ENCODE results near the gene ZBTB21. TPM values are rescaled to one million over a fixed set of nuclear protein-coding genes. Genes with fewer than 3 reads are reported as not detected.

ZBTB21 gene
- total and polyA plus RNA-seq, 9 of the 15 experiments (the other 6 are each of a cell fraction or from before 2014, with no cell fraction given) = 2.2 to 15.2 (median 8.7) TPM

- in situ Hi-C loops (cut with MboI) (no loop called here), intact Hi-C loops (cut with micrococcal nuclease) (no loop called here)
- no peak overlapping the region for H3K4me2 ChIP-seq (ENCODE audit: insufficient read depth, low read length)
- 26% methylated on average over 9 of the region's 10 CpGs for WGBS (ENCODE audit: insufficient coverage, low coverage, missing lambda C conversion rate)
- H3K4me1 ChIP-seq (replicated peaks in 1 of 2; ENCODE audit: control insufficient read depth in 2 of 2, insufficient read depth in 2 of 2, low read length in 2 of 2) = peaks cover 3 to 8% of the 10 kb centered on the region in 2 experiments; a peak in 2 of 5 replicates
- 0 out of 2 replicates have a peak, but pooled peaks cover 5% of the 10 kb centered on the region for H3K9me3 ChIP-seq (replicated peaks; ENCODE audit: control insufficient read depth, insufficient read depth, low read depth, low read length)
- H3K9me1 ChIP-seq (ENCODE audit: control insufficient read depth, insufficient read depth, low read length) = no peaks in the 10 kb centered on the region
- ATAC-seq = no peak
- BruUV-seq (replicated peaks) = no TSS peak
- peaks cover 42 to 67% of the 10 kb centered on the region in 2 experiments for H3K27me3 ChIP-seq (ENCODE audit: control insufficient read depth in 2 of 2, insufficient read depth in 2 of 2, low read length in 2 of 2)
- no peaks in the 10 kb centered on the region for H3K79me2 ChIP-seq (ENCODE audit: control insufficient read depth, insufficient read depth, low read length)
- FAIRE-seq = no peak
- CTCF ChIA-PET (ENCODE audit: low intra/inter-chr PET ratio) = no interaction called here
- H3K27ac ChIP-seq (ENCODE audit: extremely low read depth, low read depth, low read length) = no peak overlapping the region
- DNase-seq (ENCODE audit: extremely low read depth in 1 of 4, low spot score in 3 of 4) = no peak
- H2AFZ ChIP-seq (ENCODE audit: low read depth, low read length) = no peak overlapping the region
- no peaks in the 10 kb centered on the region for H3K36me3 ChIP-seq (ENCODE audit: control insufficient read depth, insufficient read depth, low read length)
- POLR2A ChIA-PET = interaction anchor here (0.6 to 1.6 kb wide), 9 partner anchors 11 to 571 kb away, joined by 3 to 5 read pairs (median 3); no protein-coding TSS in a partner anchor
- no peak overlapping the region for H3K9ac ChIP-seq (ENCODE audit: insufficient read depth in 1 of 2, low read depth in 2 of 2, low read length in 2 of 2)
- peaks cover 11% of the 10 kb centered on the region; the same call in 1 of the 2 replicates for H4K20me1 ChIP-seq (replicated peaks; ENCODE audit: control insufficient read depth, insufficient read depth, low read length)
- H3K4me3 ChIP-seq = no peak overlapping the region
- TF ChIP-seq HIVEP1 (CRISPR knock-in tag; IDR thresholded peaks at IDR 0.05) (no peak), ZNF699 (CRISPR knock-in tag; IDR thresholded peaks at IDR 0.05; ENCODE audit: insufficient replicate concordance) (no peak), CCNT2 (IDR thresholded peaks at IDR 0.05; ENCODE audit: borderline replicate concordance, extremely low read depth, insufficient read length, low read depth, low read length) (no peak), TBP (optimal IDR thresholded peaks at IDR 0.05; ENCODE audit: low read depth, low read length) (no peak), ARHGAP35 (IDR thresholded peaks at IDR 0.05; ENCODE audit: partially characterized antibody) (no peak), NFIX (CRISPR knock-in tag; IDR thresholded peaks at IDR 0.05; ENCODE audit: low read depth) (no peak), ZFX (CRISPR knock-in tag; IDR thresholded peaks at IDR 0.05) (no peak), SIX5 (IDR thresholded peaks at IDR 0.05; ENCODE audit: borderline replicate concordance in 1 of 2, insufficient read depth in 1 of 2, low read depth in 1 of 2, low read length in 2 of 2) (no peak), HNRNPK (IDR thresholded peaks at IDR 0.05; ENCODE audit: low read depth, low read length, poor library complexity, severe bottlenecking) (no peak), CCAR2 (IDR thresholded peaks at IDR 0.05; ENCODE audit: low read depth, low read length) (no peak), MAZ (CRISPR knock-in tag; conservative IDR thresholded peaks at IDR 0.05 in 1 of 2, IDR thresholded peaks at IDR 0.05 in 1 of 2) (no peak), ESRRB (CRISPR knock-in tag; IDR thresholded peaks at IDR 0.05; ENCODE audit: borderline replicate concordance) (no peak)
- TF ChIP-seq, protein P1, sequence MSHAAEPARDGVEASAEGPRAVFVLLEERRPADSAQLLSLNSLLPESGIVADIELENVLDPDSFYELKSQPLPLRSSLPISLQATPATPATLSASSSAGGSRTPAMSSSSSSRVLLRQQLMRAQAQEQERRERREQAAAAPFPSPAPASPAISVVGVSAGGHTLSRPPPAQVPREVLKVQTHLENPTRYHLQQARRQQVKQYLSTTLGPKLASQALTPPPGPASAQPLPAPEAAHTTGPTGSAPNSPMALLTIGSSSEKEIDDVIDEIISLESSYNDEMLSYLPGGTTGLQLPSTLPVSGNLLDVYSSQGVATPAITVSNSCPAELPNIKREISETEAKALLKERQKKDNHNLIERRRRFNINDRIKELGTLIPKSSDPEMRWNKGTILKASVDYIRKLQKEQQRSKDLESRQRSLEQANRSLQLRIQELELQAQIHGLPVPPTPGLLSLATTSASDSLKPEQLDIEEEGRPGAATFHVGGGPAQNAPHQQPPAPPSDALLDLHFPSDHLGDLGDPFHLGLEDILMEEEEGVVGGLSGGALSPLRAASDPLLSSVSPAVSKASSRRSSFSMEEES (CRISPR knock-in tag; IDR thresholded peaks at IDR 0.05) = no peak
- TF ChIP-seq, protein P2, sequence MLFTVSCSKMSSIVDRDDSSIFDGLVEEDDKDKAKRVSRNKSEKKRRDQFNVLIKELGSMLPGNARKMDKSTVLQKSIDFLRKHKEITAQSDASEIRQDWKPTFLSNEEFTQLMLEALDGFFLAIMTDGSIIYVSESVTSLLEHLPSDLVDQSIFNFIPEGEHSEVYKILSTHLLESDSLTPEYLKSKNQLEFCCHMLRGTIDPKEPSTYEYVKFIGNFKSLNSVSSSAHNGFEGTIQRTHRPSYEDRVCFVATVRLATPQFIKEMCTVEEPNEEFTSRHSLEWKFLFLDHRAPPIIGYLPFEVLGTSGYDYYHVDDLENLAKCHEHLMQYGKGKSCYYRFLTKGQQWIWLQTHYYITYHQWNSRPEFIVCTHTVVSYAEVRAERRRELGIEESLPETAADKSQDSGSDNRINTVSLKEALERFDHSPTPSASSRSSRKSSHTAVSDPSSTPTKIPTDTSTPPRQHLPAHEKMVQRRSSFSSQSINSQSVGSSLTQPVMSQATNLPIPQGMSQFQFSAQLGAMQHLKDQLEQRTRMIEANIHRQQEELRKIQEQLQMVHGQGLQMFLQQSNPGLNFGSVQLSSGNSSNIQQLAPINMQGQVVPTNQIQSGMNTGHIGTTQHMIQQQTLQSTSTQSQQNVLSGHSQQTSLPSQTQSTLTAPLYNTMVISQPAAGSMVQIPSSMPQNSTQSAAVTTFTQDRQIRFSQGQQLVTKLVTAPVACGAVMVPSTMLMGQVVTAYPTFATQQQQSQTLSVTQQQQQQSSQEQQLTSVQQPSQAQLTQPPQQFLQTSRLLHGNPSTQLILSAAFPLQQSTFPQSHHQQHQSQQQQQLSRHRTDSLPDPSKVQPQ (CRISPR knock-in tag; IDR thresholded peaks at IDR 0.05; ENCODE audit: borderline replicate concordance) = no peak
- TF ChIP-seq, protein P3, sequence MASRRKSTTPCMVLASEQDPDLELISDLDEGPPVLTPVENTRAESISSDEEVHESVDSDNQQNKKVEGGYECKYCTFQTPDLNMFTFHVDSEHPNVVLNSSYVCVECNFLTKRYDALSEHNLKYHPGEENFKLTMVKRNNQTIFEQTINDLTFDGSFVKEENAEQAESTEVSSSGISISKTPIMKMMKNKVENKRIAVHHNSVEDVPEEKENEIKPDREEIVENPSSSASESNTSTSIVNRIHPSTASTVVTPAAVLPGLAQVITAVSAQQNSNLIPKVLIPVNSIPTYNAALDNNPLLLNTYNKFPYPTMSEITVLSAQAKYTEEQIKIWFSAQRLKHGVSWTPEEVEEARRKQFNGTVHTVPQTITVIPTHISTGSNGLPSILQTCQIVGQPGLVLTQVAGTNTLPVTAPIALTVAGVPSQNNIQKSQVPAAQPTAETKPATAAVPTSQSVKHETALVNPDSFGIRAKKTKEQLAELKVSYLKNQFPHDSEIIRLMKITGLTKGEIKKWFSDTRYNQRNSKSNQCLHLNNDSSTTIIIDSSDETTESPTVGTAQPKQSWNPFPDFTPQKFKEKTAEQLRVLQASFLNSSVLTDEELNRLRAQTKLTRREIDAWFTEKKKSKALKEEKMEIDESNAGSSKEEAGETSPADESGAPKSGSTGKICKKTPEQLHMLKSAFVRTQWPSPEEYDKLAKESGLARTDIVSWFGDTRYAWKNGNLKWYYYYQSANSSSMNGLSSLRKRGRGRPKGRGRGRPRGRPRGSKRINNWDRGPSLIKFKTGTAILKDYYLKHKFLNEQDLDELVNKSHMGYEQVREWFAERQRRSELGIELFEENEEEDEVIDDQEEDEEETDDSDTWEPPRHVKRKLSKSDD (conservative IDR thresholded peaks at IDR 0.05; ENCODE audit: low read length) = no peak
These were observed 28.2 kb upstream of the ZBTB21 start for GRCh38 chr21:42038393-42038792.

Data from K562 (cell line).